HepG2 (cell line): ENCODE data around the gene FBXL20. TPM values are rescaled to one million over a fixed set of nuclear protein-coding genes. Genes with fewer than 3 reads are reported as not detected.

ENCODE experiments used
- ATAC-seq: fragments of 200-7000 bp; cut with Tn5 transposase; 3 replicates; pipeline ENCODE4 v1.9.1; 2020; ENCODE audit warnings: mild to moderate bottlenecking, moderate library complexity
- BruUV-seq: library from RNA; stranded (reverse); fragments of 400-500 nt; replicated peaks from 2 replicates; lab custom pipeline; 2021; lab: Mats Ljungman, UMichigan
- CTCF ChIA-PET: fragments of 300-600 bp; formaldehyde crosslinking; extraction: SDS; loops from one replicate; lab custom pipeline; 2021; ENCODE audit warnings: low total read pairs, inconsistent platforms, low intra/inter-chr PET ratio; lab: Yijun Ruan, JAX
- POLR2A ChIA-PET: fragments of 350-600 bp; sonication (Branson Sonifier 250); formaldehyde crosslinking; loops from one replicate; lab custom pipeline; 2020; ENCODE audit warnings: antibody characterized with exemption, inconsistent platforms; lab: Yijun Ruan, JAX
- DNase-seq: peaks from one replicate; pipeline ENCODE4 v3.0.0-alpha.2; 2015; ENCODE audit warnings: low spot score
- FAIRE-seq: peaks from 3 replicates; lab custom pipeline; 2011; peaks lifted over from hg19 to GRCh38; lab: Jason Lieb, UNC
- H2AFZ ChIP-seq: one replicate; pipeline ENCODE4 v1.6.1; 2011; ENCODE audit warnings: low read length, inconsistent platforms
- H3K27ac ChIP-seq: fragments of 300-600 bp; 3 replicates; pipeline ENCODE4 v1.8.0; 2011; ENCODE audit warnings: mixed run types, mild to moderate bottlenecking, mixed read lengths, low read length, inconsistent platforms; ENCODE audit not compliant: insufficient read depth; ENCODE audit errors: extremely low read length
- H3K27me3 ChIP-seq, 2 experiments: fragments of 200-600 bp in 1 of 2; 2 replicates in 1 of 2; 3 replicates in 1 of 2; pipeline versions ENCODE4 v1.6.0 to v1.8.0; 2011; ENCODE audit warnings: low read length in 2 of 2, mild to moderate bottlenecking in 2 of 2, moderate library complexity in 2 of 2, inconsistent platforms in 1 of 2; ENCODE audit not compliant: insufficient read depth in 2 of 2, control insufficient read depth in 1 of 2
- H3K36me3 ChIP-seq, 2 experiments: fragments of 200-600 bp in 1 of 2; replicated peaks in 1 of 2; 2 replicates in 1 of 2; 3 replicates in 1 of 2; pipeline versions ENCODE4 v1.5.1 to v1.8.0; 2011; ENCODE audit warnings: low read length in 2 of 2, inconsistent platforms in 1 of 2; ENCODE audit not compliant: insufficient read depth in 2 of 2, control insufficient read depth in 1 of 2
- H3K4me1 ChIP-seq: 2 replicates; pipeline ENCODE4 v1.5.1; 2012; ENCODE audit warnings: low read length, inconsistent platforms; ENCODE audit not compliant: insufficient read depth
- H3K4me2 ChIP-seq: 2 replicates; pipeline ENCODE4 v1.6.0; 2011; ENCODE audit warnings: low read depth, low read length, inconsistent platforms
- H3K4me3 ChIP-seq, 3 experiments: fragments of 200-600 bp in 1 of 3; sonication (generic), shearing (Covaris generic) in 1 of 3; replicated peaks in 1 of 3; 2 replicates each; pipeline ENCODE4 v1.5.1; 2011 to 2016; ENCODE audit warnings: low read length in 3 of 3, inconsistent platforms in 2 of 3, low read depth in 2 of 3, mild to moderate bottlenecking in 2 of 3, control low read depth in 1 of 3, mixed read lengths in 1 of 3; ENCODE audit not compliant: insufficient read depth in 1 of 3
- H3K79me2 ChIP-seq: one replicate; pipeline ENCODE4 v1.6.1; 2011; ENCODE audit warnings: low read length, inconsistent platforms; ENCODE audit not compliant: insufficient read depth
- H3K9ac ChIP-seq: 2 replicates; pipeline ENCODE4 v1.6.0; 2011; ENCODE audit warnings: mild to moderate bottlenecking, low read depth, low read length, inconsistent platforms; ENCODE audit not compliant: insufficient read depth
- H3K9me3 ChIP-seq: 2 replicates; pipeline ENCODE4 v1.5.1; 2012; ENCODE audit warnings: mild to moderate bottlenecking, low read length
- H4K20me1 ChIP-seq: 2 replicates; pipeline ENCODE4 v1.6.0; 2011; ENCODE audit warnings: inconsistent platforms, mild to moderate bottlenecking, low read length, moderate library complexity; ENCODE audit not compliant: insufficient read depth
- KDM2A ChIP-seq: sonication (generic); formaldehyde crosslinking; IDR thresholded peaks from 2 replicates; pipeline ENCODE4 v1.4.0; 2020; ENCODE audit warnings: low read depth, missing genetic modification reagents, borderline replicate concordance
- NRL ChIP-seq: sonication (generic); formaldehyde crosslinking; IDR thresholded peaks from 2 replicates; pipeline ENCODE4 v1.5.0; 2020; ENCODE audit warnings: missing genetic modification reagents, mild to moderate bottlenecking, moderate library complexity, borderline replicate concordance
- TCF7L2 ChIP-seq: IDR thresholded peaks from 2 replicates; pipeline ENCODE4 v1.6.1; 2011; ENCODE audit warnings: mild to moderate bottlenecking, low read depth, low read length, moderate library complexity
- U2AF2 ChIP-seq: fragments of 200-400 bp; formaldehyde crosslinking; IDR thresholded peaks from 2 replicates; pipeline ENCODE4 v1.6.1; 2017; ENCODE audit warnings: low read depth, mild to moderate bottlenecking, low read length
- ZMYM4 ChIP-seq: sonication (generic); formaldehyde crosslinking; IDR thresholded peaks from 2 replicates; pipeline ENCODE4 v1.8.1; 2023; ENCODE audit warnings: mild to moderate bottlenecking, missing genetic modification reagents
- WGBS: methylation state at CpG from one replicate; pipeline ENCODE4 v1.1.6; 2017; ENCODE audit warnings: low lambda C conversion rate; 5-methylcytosine and 5-hydroxymethylcytosine counted together
- in situ Hi-C: cut with HindIII; loops from 2 replicates; pipeline ENCODE4 v1.10.0; 2017; ENCODE audit warnings: low pct_unique_long_range_greater_than_20kb; ENCODE audit not compliant: extremely low pct_ligation_motif_present
- intact Hi-C: fragments of 100-400 bp; cut with micrococcal nuclease; formaldehyde crosslinking; loops from one replicate; pipeline ENCODE4 v1.10.0; 2022; ENCODE audit not compliant: unreplicated experiment
- polyA plus RNA-seq, 8 experiments: library from polyadenylated mRNA; depleted of rRNA in 3 of 8; stranded (reverse) in 7 of 8; unstranded in 1 of 8; fragments of >200 nt; fragmentation: Illumina TruSeq in 4 of 8; extraction: Trizol in 4 of 8; gene quantifications; 2 replicates each; pipeline versions ENCODE4 v1.2.1 to v1.2.3, GENCODE V29; 2011 to 2016; ENCODE audit warnings: low read depth in 4 of 8, missing spikeins in 1 of 8, mixed read lengths in 1 of 8; ENCODE audit not compliant: insufficient read depth in 1 of 8
- total RNA-seq, 5 experiments: library from RNA; depleted of rRNA; stranded (reverse); fragments of >200 nt; fragmentation: Illumina TruSeq; extraction: Trizol; gene quantifications; 2 replicates each; pipeline ENCODE4 v1.2.3, GENCODE V29; 2016; ENCODE audit warnings: low read depth in 1 of 5
- TF ChIP-seq, protein P1 (sequence below): sonication (generic); formaldehyde crosslinking; IDR thresholded peaks from 2 replicates; pipeline ENCODE4 v1.8.0; 2022; ENCODE audit warnings: missing genetic modification reagents, mild to moderate bottlenecking, moderate library complexity, borderline replicate concordance
- TF ChIP-seq, protein P2 (sequence below): sonication (generic); formaldehyde crosslinking; IDR thresholded peaks from 2 replicates; pipeline ENCODE4 v1.5.0; 2020; ENCODE audit warnings: mild to moderate bottlenecking, missing genetic modification reagents
- TF ChIP-seq, protein P3 (sequence below): IDR thresholded peaks from 2 replicates; pipeline ENCODE4 v1.6.1; 2016; ENCODE audit warnings: low read depth, missing genetic modification reagents, missing compliant biosample characterization
- TF ChIP-seq, protein P4 (sequence below): sonication (generic); formaldehyde crosslinking; IDR thresholded peaks from 2 replicates; pipeline ENCODE4 v1.4.0; 2020; ENCODE audit warnings: missing genetic modification reagents, borderline replicate concordance

FBXL20 gene
- total and polyA plus RNA-seq, 2 of the 13 experiments (the other 11 are each of a cell fraction or from before 2014, with no cell fraction given): 10.2 to 10.3 TPM

DNA sequence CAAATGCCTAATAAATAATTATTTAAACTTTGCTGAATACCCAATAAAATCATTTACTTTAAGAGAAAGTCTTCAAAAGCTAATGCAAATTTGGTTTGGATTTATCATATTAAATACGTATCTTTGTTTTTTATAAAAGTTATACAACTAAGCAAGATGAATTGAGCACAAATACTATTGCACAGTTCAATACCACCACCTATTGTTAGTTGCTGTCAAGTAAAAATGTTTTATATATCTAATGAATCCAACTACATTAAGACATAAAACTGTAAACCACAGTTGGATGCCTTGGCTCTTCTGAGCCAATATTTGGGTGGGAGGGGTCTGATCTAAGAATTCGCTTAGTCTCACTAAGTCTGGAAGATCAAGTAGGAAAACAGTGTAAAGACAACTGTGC is 7.7 kb downstream of the FBXL20 start:
- Histone ChIP-seq H3K9ac (0 out of 2 replicates have a peak overlapping the region, but pooled peaks have one; percentile 15), H3K36me3 (no peaks in the 10 kb centered on the region), H3K4me3 (no peak overlapping the region), H3K27me3 (no peaks in the 10 kb centered on the region), H3K27ac (no peak overlapping the region), H3K4me1 (peaks cover 7% of the 10 kb centered on the region), H3K79me2 (peaks cover 43% of the 10 kb centered on the region), H3K4me2 (no peak overlapping the region), H3K9me3 (no peaks in the 10 kb centered on the region), H2AFZ (no peak overlapping the region), H4K20me1 (peaks cover 11% of the 10 kb centered on the region; the same call in 1 of the 2 replicates)
- ChIA-PET CTCF (no interaction called here), POLR2A (no interaction called here)
- BruUV-seq: no TSS peak
- in situ Hi-C loops: no loop called here
- ATAC-seq (no peak), DNase-seq (no peak), FAIRE-seq (no peak)
- 99% methylated on average over 2 of the region's 2 CpGs for WGBS
- intact Hi-C loops: no loop called here
- TF ChIP-seq KDM2A (CRISPR knock-in tag): no peak
- TF ChIP-seq, protein P1, sequence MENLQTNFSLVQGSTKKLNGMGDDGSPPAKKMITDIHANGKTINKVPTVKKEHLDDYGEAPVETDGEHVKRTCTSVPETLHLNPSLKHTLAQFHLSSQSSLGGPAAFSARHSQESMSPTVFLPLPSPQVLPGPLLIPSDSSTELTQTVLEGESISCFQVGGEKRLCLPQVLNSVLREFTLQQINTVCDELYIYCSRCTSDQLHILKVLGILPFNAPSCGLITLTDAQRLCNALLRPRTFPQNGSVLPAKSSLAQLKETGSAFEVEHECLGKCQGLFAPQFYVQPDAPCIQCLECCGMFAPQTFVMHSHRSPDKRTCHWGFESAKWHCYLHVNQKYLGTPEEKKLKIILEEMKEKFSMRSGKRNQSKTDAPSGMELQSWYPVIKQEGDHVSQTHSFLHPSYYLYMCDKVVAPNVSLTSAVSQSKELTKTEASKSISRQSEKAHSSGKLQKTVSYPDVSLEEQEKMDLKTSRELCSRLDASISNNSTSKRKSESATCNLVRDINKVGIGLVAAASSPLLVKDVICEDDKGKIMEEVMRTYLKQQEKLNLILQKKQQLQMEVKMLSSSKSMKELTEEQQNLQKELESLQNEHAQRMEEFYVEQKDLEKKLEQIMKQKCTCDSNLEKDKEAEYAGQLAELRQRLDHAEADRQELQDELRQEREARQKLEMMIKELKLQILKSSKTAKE (CRISPR knock-in tag): no peak
- TF ChIP-seq NRL (CRISPR knock-in tag): no peak
- TF ChIP-seq, protein P2, sequence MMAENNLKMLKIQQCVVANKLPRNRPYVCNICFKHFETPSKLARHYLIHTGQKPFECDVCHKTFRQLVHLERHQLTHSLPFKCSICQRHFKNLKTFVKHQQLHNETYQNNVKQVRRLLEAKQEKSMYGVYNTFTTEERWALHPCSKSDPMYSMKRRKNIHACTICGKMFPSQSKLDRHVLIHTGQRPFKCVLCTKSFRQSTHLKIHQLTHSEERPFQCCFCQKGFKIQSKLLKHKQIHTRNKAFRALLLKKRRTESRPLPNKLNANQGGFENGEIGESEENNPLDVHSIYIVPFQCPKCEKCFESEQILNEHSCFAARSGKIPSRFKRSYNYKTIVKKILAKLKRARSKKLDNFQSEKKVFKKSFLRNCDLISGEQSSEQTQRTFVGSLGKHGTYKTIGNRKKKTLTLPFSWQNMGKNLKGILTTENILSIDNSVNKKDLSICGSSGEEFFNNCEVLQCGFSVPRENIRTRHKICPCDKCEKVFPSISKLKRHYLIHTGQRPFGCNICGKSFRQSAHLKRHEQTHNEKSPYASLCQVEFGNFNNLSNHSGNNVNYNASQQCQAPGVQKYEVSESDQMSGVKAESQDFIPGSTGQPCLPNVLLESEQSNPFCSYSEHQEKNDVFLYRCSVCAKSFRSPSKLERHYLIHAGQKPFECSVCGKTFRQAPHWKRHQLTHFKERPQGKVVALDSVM (CRISPR knock-in tag): no peak
- no peak for TF ChIP-seq U2AF2
- TF ChIP-seq, protein P3, sequence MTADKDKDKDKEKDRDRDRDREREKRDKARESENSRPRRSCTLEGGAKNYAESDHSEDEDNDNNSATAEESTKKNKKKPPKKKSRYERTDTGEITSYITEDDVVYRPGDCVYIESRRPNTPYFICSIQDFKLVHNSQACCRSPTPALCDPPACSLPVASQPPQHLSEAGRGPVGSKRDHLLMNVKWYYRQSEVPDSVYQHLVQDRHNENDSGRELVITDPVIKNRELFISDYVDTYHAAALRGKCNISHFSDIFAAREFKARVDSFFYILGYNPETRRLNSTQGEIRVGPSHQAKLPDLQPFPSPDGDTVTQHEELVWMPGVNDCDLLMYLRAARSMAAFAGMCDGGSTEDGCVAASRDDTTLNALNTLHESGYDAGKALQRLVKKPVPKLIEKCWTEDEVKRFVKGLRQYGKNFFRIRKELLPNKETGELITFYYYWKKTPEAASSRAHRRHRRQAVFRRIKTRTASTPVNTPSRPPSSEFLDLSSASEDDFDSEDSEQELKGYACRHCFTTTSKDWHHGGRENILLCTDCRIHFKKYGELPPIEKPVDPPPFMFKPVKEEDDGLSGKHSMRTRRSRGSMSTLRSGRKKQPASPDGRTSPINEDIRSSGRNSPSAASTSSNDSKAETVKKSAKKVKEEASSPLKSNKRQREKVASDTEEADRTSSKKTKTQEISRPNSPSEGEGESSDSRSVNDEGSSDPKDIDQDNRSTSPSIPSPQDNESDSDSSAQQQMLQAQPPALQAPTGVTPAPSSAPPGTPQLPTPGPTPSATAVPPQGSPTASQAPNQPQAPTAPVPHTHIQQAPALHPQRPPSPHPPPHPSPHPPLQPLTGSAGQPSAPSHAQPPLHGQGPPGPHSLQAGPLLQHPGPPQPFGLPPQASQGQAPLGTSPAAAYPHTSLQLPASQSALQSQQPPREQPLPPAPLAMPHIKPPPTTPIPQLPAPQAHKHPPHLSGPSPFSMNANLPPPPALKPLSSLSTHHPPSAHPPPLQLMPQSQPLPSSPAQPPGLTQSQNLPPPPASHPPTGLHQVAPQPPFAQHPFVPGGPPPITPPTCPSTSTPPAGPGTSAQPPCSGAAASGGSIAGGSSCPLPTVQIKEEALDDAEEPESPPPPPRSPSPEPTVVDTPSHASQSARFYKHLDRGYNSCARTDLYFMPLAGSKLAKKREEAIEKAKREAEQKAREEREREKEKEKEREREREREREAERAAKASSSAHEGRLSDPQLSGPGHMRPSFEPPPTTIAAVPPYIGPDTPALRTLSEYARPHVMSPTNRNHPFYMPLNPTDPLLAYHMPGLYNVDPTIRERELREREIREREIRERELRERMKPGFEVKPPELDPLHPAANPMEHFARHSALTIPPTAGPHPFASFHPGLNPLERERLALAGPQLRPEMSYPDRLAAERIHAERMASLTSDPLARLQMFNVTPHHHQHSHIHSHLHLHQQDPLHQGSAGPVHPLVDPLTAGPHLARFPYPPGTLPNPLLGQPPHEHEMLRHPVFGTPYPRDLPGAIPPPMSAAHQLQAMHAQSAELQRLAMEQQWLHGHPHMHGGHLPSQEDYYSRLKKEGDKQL (CRISPR knock-in tag): no peak
- TF ChIP-seq, protein P4, sequence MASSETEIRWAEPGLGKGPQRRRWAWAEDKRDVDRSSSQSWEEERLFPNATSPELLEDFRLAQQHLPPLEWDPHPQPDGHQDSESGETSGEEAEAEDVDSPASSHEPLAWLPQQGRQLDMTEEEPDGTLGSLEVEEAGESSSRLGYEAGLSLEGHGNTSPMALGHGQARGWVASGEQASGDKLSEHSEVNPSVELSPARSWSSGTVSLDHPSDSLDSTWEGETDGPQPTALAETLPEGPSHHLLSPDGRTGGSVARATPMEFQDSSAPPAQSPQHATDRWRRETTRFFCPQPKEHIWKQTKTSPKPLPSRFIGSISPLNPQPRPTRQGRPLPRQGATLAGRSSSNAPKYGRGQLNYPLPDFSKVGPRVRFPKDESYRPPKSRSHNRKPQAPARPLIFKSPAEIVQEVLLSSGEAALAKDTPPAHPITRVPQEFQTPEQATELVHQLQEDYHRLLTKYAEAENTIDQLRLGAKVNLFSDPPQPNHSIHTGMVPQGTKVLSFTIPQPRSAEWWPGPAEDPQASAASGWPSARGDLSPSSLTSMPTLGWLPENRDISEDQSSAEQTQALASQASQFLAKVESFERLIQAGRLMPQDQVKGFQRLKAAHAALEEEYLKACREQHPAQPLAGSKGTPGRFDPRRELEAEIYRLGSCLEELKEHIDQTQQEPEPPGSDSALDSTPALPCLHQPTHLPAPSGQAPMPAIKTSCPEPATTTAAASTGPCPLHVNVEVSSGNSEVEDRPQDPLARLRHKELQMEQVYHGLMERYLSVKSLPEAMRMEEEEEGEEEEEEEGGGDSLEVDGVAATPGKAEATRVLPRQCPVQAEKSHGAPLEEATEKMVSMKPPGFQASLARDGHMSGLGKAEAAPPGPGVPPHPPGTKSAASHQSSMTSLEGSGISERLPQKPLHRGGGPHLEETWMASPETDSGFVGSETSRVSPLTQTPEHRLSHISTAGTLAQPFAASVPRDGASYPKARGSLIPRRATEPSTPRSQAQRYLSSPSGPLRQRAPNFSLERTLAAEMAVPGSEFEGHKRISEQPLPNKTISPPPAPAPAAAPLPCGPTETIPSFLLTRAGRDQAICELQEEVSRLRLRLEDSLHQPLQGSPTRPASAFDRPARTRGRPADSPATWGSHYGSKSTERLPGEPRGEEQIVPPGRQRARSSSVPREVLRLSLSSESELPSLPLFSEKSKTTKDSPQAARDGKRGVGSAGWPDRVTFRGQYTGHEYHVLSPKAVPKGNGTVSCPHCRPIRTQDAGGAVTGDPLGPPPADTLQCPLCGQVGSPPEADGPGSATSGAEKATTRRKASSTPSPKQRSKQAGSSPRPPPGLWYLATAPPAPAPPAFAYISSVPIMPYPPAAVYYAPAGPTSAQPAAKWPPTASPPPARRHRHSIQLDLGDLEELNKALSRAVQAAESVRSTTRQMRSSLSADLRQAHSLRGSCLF (CRISPR knock-in tag): no peak
- no peak for TF ChIP-seq ZMYM4 (CRISPR knock-in tag)
- no peak for TF ChIP-seq TCF7L2
